Astrocyte (in vitro differentiated cells and primary cell): Measurements from ENCODE around the gene TIMELESS. TPM values are rescaled to one million over a fixed set of nuclear protein-coding genes. Genes with fewer than 3 reads are reported as not detected.

ENCODE experiments used
- DNase-seq: peaks from one replicate; pipeline ENCODE4 v3.0.0-alpha.2; 2010; ENCODE audit warnings: low read depth
- FAIRE-seq: peaks from 2 replicates; lab custom pipeline; 2011; peaks lifted over from hg19 to GRCh38; lab: Jason Lieb, UNC
- H2AFZ ChIP-seq: 2 replicates; pipeline ENCODE4 v1.6.0; 2012; ENCODE audit warnings: low read depth, low read length, inconsistent platforms
- H3K27ac ChIP-seq: 2 replicates; pipeline ENCODE4 v1.5.1; 2011; ENCODE audit warnings: low read depth, low read length, inconsistent platforms
- H3K27me3 ChIP-seq: 2 replicates; pipeline ENCODE4 v1.6.0; 2011; ENCODE audit warnings: low read length, inconsistent platforms; ENCODE audit not compliant: insufficient read depth
- H3K36me3 ChIP-seq: 2 replicates; pipeline ENCODE4 v1.5.1; 2011; ENCODE audit warnings: low read length, inconsistent platforms; ENCODE audit not compliant: insufficient read depth
- H3K4me1 ChIP-seq: 2 replicates; pipeline ENCODE4 v1.5.1; 2011; ENCODE audit warnings: low read length, inconsistent platforms; ENCODE audit not compliant: insufficient read depth
- H3K4me2 ChIP-seq: 2 replicates; pipeline ENCODE4 v1.6.0; 2012; ENCODE audit warnings: low read length, inconsistent platforms
- H3K4me3 ChIP-seq: 2 replicates; pipeline ENCODE4 v1.5.1; 2011; ENCODE audit warnings: low read depth, mild to moderate bottlenecking, low read length, inconsistent platforms; ENCODE audit not compliant: insufficient read depth
- H3K79me2 ChIP-seq: 2 replicates; pipeline ENCODE4 v1.6.0; 2012; ENCODE audit warnings: mild to moderate bottlenecking, low read length, inconsistent platforms; ENCODE audit not compliant: insufficient read depth
- H3K9ac ChIP-seq: 2 replicates; pipeline ENCODE4 v1.6.0; 2012; ENCODE audit warnings: mild to moderate bottlenecking, low read length, inconsistent platforms
- H3K9me3 ChIP-seq: 2 replicates; pipeline ENCODE4 v1.5.1; 2012; ENCODE audit warnings: low read depth, mild to moderate bottlenecking, low read length, inconsistent platforms; ENCODE audit not compliant: insufficient read depth
- H4K20me1 ChIP-seq: 2 replicates; pipeline ENCODE4 v1.6.0; 2012; ENCODE audit warnings: low read length, inconsistent platforms; ENCODE audit not compliant: insufficient read depth
- H3K27ac Mint-ChIP-seq: one replicate; pipeline ENCODE4 v1.8.0; 2021; ENCODE audit warnings: mild to moderate bottlenecking, mixed read lengths; ENCODE audit not compliant: unreplicated experiment
- H3K27me3 Mint-ChIP-seq: one replicate; pipeline ENCODE4 v1.8.0; 2021; ENCODE audit warnings: low read depth, mixed read lengths; ENCODE audit not compliant: unreplicated experiment
- H3K36me3 Mint-ChIP-seq: one replicate; pipeline ENCODE4 v1.8.0; 2021; ENCODE audit warnings: low read depth, mixed read lengths; ENCODE audit not compliant: unreplicated experiment
- H3K4me1 Mint-ChIP-seq: one replicate; pipeline ENCODE4 v1.8.0; 2021; ENCODE audit warnings: low read depth, mixed read lengths; ENCODE audit not compliant: unreplicated experiment
- H3K4me3 Mint-ChIP-seq: one replicate; pipeline ENCODE4 v1.8.0; 2021; ENCODE audit warnings: mild to moderate bottlenecking, moderate library complexity, mixed read lengths; ENCODE audit not compliant: unreplicated experiment
- H3K9me3 Mint-ChIP-seq: one replicate; pipeline ENCODE4 v1.8.0; 2021; ENCODE audit warnings: mild to moderate bottlenecking, mixed read lengths; ENCODE audit not compliant: unreplicated experiment
- CTCF ChIP-seq: IDR thresholded peaks from 2 replicates; pipeline ENCODE4 v1.5.1; 2011; ENCODE audit warnings: low read depth, mild to moderate bottlenecking, inconsistent platforms, low read length, moderate library complexity; ENCODE audit not compliant: insufficient read depth
- EZH2 ChIP-seq: IDR thresholded peaks from 2 replicates; pipeline ENCODE4 v1.6.1; 2012; ENCODE audit warnings: mild to moderate bottlenecking, low read length, inconsistent platforms; ENCODE audit not compliant: insufficient read depth
- total RNA-seq: library from RNA; stranded (reverse); gene quantifications from 2 replicates; pipeline ENCODE4 v1.2.1, GENCODE V29; 2021

Gene TIMELESS
- total RNA-seq, 1 donor from 2014 or later = 8.5 TPM

- Histone ChIP-seq H3K36me3 (no peaks in the 10 kb centered on the region), H3K27me3 (peaks cover 41% of the 10 kb centered on the region), H3K4me1 (peaks cover 11% of the 10 kb centered on the region), H3K4me3 (peak overlapping the region; percentile 52), H3K9me3 (no peaks in the 10 kb centered on the region), H3K79me2 (no peaks in the 10 kb centered on the region), H2AFZ (peak overlapping the region; percentile 78), H3K27ac (no peak overlapping the region), H3K4me2 (peak overlapping the region; percentile 92), H3K9ac (peak overlapping the region; percentile 43), H4K20me1 (no peaks in the 10 kb centered on the region)
- FAIRE-seq = no peak
- H3K9me3 Mint-ChIP-seq = peaks cover 7% of the 10 kb centered on the region
- no peak for DNase-seq
- H3K36me3 Mint-ChIP-seq = no peaks in the 10 kb centered on the region
- peak overlapping the region; percentile 82 for H3K4me3 Mint-ChIP-seq
- peaks cover 45% of the 10 kb centered on the region for H3K27me3 Mint-ChIP-seq
- H3K27ac Mint-ChIP-seq = no peak overlapping the region
- H3K4me1 Mint-ChIP-seq = peaks cover 5% of the 10 kb centered on the region
- TF ChIP-seq EZH2 = peak; percentile 77
- no peak for TF ChIP-seq CTCF
Observed at GRCh38 chr12:56487448-56488040, 38.3 kb upstream of the TIMELESS start.

- Histone ChIP-seq H3K9me3 (no peaks in the 10 kb centered on the region), H2AFZ (no peak overlapping the region), H3K9ac (no peak overlapping the region), H3K27ac (no peak overlapping the region), H3K79me2 (no peaks in the 10 kb centered on the region), H3K4me1 (peaks cover 11% of the 10 kb centered on the region), H4K20me1 (no peaks in the 10 kb centered on the region), H3K36me3 (no peaks in the 10 kb centered on the region), H3K27me3 (peaks cover 40% of the 10 kb centered on the region), H3K4me2 (no peak overlapping the region), H3K4me3 (no peak overlapping the region)
- TF ChIP-seq EZH2 (no peak), CTCF (no peak)
- peaks cover 43% of the 10 kb centered on the region for H3K27me3 Mint-ChIP-seq
- H3K36me3 Mint-ChIP-seq = no peaks in the 10 kb centered on the region
- H3K4me1 Mint-ChIP-seq = peaks cover 5% of the 10 kb centered on the region
- no peak overlapping the region for H3K4me3 Mint-ChIP-seq
- H3K27ac Mint-ChIP-seq = no peak overlapping the region
- no peak for FAIRE-seq
- DNase-seq = no peak
- peaks cover 7% of the 10 kb centered on the region for H3K9me3 Mint-ChIP-seq
Observed at GRCh38 chr12:56486694-56487093, 37.5 kb upstream of the TIMELESS start.

- Histone ChIP-seq H3K4me2 (no peak overlapping the region), H3K4me3 (no peak overlapping the region), H2AFZ (no peak overlapping the region), H3K36me3 (no peaks in the 10 kb centered on the region), H3K27ac (no peak overlapping the region), H3K27me3 (peaks cover 26% of the 10 kb centered on the region), H3K79me2 (no peaks in the 10 kb centered on the region), H3K9me3 (no peaks in the 10 kb centered on the region), H3K9ac (no peak overlapping the region), H4K20me1 (no peaks in the 10 kb centered on the region), H3K4me1 (peaks cover 11% of the 10 kb centered on the region)
- FAIRE-seq (no peak), DNase-seq (no peak)
- Mint-ChIP-seq H3K9me3 (peaks cover 4% of the 10 kb centered on the region), H3K4me3 (no peak overlapping the region), H3K36me3 (no peaks in the 10 kb centered on the region), H3K4me1 (peaks cover 8% of the 10 kb centered on the region), H3K27me3 (peaks cover 23% of the 10 kb centered on the region), H3K27ac (no peak overlapping the region)
- TF ChIP-seq EZH2 = no peak
- no peak for TF ChIP-seq CTCF
Observed at GRCh38 chr12:56484566-56484965, 35.3 kb upstream of the TIMELESS start.
